Measurements from ENCODE around the gene UTRN.

DNA sequence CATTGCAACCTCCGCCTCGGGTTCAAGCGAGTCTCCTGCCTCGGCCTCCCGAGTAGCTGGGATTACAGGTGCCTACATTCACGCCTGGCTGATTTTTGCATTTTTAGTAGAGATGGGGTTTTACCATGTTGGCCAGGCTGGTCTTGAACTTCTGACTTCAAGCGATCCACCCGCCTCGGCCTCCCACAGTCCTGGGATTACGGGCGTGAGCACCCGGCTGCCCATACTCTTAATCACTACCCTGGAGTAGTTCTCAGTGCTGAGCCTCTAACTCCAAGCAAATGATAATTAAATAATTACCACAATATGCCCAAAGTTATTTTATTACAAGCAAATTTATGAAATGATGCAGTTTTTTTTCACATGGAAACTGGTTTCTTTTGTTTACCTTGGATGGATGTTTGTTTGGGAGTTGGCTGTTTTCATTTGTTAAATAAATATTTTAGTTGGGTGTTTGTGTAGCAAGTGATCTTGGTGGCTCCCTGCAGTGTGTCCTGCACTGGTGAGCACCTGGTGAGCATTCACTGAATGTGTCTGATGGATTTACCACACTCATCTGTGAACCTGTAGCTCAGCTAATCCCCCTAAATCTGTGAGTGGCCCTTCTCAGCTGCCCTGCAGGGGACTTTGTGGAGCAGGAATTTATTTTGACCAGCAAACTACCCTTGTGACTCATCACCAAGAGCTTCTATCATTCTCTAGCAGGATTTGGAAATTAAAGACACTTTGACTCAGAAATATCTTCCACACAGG lies 36.9 kb downstream of the UTRN start:
- TF ChIP-seq, protein P1, sequence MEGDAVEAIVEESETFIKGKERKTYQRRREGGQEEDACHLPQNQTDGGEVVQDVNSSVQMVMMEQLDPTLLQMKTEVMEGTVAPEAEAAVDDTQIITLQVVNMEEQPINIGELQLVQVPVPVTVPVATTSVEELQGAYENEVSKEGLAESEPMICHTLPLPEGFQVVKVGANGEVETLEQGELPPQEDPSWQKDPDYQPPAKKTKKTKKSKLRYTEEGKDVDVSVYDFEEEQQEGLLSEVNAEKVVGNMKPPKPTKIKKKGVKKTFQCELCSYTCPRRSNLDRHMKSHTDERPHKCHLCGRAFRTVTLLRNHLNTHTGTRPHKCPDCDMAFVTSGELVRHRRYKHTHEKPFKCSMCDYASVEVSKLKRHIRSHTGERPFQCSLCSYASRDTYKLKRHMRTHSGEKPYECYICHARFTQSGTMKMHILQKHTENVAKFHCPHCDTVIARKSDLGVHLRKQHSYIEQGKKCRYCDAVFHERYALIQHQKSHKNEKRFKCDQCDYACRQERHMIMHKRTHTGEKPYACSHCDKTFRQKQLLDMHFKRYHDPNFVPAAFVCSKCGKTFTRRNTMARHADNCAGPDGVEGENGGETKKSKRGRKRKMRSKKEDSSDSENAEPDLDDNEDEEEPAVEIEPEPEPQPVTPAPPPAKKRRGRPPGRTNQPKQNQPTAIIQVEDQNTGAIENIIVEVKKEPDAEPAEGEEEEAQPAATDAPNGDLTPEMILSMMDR (IDR thresholded peaks at IDR 0.05), result no peak
- TF ChIP-seq POLR2AphosphoS5 (IDR thresholded peaks at IDR 0.05) (no peak), POLR2A (IDR thresholded peaks at IDR 0.05) (no peak)
